ENCODE data around the gene ITPRID1.

Gene ITPRID1

GRCh38 chr7:31695859-31696614, 182.1 kb downstream of the ITPRID1 start:
- no peak for DNase-seq (ENCODE audit: low read depth)

GRCh38 chr7:31699050-31699449, 185.2 kb downstream of the ITPRID1 start:
- DNase-seq (ENCODE audit: low read depth): no peak

- DNase-seq (ENCODE audit: low read depth): no peak
Measured at GRCh38 chr7:31702354-31702753, 188.5 kb downstream of the ITPRID1 start.

- no peak for DNase-seq (ENCODE audit: low read depth)
Measured at GRCh38 chr7:31705377-31705776, 191.5 kb downstream of the ITPRID1 start.

- DNase-seq (ENCODE audit: low read depth): no peak
Measured at GRCh38 chr7:31707089-31707488, 193.2 kb downstream of the ITPRID1 start.
